NOMO-1 (cell line): ENCODE results near the gene TMEM14A.

Source experiments
- DNase-seq, 2 experiments: peaks; one replicate each; lab custom pipeline; 2025; ENCODE audit not compliant: unreplicated experiment in 2 of 2; lab: John Stamatoyannopoulos, UW

Gene TMEM14A

GRCh38 chr6:52733172-52733571 lies 62.3 kb downstream of the TMEM14A start:
- no peak for DNase-seq

GRCh38 chr6:52734072-52734471 lies 63.2 kb downstream of the TMEM14A start:
- DNase-seq: no peak

GRCh38 chr6:52735071-52735470 lies 64.2 kb downstream of the TMEM14A start:
- DNase-seq: no peak

- no peak for DNase-seq
These were observed 65.2 kb downstream of the TMEM14A start for GRCh38 chr6:52736145-52736544.
